ENCODE results near the gene SEPTIN2.

Gene SEPTIN2

GRCh38 chr2:241399941-241400922 lies 84.5 kb downstream of the SEPTIN2 start:
- H3K4me3 ChIP-seq (ENCODE audit: low read depth, low read length), result no peak overlapping the region

More at GRCh38 chr2:241399941-241400922, 84.5 kb downstream of the SEPTIN2 start:
- TF ChIP-seq CTCF (IDR thresholded peaks at IDR 0.05; ENCODE audit: borderline replicate concordance, insufficient read depth, low read depth, low read length), result no peak
